Measurements from ENCODE around the gene SNCG.
"Not testable (repeated sequence)": the region's sequence is repeated elsewhere in the genome, so short reads cannot be mapped to it uniquely, and the experiment has no call there.

SNCG gene

DNA sequence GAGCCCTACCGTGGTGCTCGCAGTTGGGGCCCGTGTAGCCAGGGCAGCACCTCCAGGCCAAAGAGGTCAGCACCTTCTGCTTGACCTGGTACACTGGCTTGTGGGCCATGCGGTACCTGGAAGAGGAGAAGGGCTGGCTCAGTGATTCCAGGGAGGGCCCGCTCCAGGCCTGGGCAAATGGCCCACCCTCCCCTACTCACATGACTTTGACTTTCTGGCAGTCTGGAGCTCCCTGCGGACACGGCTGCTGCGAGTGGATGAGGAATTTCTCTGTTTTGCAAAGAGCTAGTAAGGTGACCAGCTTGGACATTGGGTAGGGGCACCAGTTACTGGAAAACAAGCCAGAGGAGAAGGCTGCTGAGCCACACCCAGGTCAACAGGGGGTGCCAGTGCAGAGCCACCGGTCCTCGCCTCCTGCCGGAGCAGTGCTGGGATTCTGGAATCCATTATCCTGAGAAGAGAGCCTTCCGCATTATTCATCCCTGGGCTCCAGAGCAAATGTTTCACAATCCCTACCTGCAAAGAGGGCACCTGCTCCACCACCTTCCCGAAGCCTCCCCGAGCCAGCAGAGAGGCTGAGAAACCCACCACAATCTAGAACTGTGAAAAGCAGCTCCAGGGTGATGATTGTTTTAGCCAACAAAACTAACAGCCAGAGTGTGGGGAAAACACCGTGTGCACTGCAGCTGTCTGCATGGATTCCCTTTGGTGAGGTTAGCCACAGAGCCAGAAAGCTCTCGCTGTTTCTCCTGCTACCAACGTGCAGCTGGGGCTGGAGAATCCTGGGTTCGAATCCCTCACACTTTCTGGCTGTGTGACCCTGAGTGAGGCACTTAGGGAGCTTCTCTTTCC lies 12.8 kb upstream of the SNCG start:
- DNase-seq = no peak

DNA sequence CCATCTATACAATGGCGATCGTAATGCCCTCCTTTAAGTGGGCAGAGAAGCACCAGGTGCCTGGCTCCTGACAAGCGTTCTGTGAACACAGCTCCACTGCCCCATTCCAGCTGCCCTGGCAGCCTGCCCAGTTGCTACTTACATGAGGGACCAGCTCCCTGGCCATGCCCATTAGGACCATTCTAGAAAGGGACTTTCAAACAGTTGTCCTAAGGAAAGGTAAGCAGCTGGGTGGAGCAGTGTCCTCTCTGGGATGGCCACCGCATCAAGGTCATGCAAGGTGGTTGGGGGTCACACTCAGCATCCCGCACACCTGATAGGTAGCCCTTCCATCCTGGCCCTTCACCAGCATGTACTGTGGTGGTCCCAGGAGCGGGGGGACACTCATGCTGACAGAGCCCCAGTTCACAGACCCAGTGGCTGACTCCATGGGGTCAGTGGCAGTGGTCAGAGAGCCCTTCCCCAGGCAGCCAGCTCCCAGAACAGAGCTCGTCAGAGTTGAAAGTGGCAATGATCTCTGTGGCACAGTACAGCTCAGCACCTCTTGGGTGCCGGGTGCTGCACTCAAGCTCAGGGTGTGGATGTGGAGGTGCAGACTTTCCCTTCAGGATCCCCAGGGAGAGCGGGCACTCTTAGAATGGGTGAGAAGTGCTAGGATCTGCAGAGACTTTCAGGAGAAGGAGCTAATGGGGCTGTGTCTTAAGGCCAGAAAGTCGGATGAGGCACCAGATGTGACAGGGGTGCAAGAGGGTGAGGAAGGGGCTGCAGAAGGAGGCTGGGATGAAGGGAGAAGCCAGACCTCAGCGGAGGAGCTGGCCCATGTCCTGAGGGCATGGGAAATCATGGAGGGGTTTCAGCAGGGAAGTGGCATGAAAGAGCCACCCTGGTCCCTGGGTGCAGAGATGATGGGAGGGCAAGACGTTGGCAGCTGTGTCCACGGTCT lies 11.9 kb upstream of the SNCG start:
- no peak for DNase-seq

DNA sequence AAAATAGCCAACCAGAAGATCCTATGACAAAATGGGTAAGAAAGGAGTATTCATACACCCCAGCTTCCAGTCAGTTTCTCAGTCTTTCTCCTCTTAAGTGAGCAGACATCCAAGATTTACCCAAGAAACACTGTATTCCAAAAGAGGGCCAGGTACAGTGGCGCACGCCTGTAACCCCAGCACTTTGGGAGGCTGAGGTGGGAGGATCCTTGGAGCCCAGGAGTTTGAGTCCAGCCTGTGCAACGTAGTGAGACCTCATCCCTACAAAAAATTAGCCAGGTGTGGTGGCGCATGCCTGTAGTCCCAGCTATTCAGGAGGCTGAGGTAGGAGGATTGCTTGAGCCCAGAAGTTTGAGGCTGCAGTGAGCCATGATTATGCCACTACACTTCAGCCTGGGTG lies 10.6 kb upstream of the SNCG start:
- DNase-seq = not testable (repeated sequence)

DNA sequence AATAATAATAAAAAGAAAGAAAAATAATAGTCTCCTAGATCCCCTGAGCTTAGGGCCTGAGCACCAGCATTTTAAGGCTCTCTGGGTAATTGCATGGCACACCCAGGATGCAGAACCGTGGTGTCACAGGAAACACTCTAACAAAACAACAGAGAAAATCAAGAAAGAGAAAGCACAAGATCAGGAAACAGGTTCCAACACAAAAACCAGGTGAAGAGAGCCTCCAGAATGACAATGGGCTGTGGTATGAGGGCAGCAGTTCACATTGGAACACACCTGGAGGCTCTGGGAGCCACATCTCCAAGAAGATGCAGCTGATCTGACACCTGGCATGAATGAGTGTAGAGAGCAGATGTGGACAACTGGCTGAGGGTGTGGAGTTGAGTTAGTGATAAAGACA lies 8.1 kb upstream of the SNCG start:
- no peak for DNase-seq

DNA sequence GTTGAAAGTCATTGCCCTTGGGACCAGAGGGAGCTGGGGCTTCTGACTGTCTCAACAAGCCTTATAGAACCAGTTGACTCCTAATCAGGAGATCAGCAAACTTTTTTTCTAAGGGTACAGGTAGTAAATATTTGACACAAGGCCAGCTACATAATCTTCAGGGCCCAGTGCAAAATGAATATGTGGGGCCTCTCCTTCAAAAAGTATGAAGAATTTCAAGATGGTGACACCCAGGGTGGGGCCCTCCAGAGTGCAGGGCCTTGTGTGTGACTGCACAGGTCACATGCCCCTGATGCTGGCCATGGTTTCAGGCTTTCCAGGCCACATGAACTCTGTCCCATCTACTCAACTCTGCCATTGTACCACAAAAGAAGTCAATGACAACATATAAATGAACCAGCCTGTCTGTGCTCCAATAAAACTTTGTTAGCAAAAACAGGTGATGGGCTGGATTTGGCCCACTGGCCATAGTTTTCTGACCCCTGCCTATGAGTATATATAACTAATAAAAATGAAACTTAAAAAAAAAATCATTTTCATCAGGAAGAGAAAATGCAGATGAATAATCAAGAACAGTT lies 7.1 kb upstream of the SNCG start:
- DNase-seq = no peak

DNA sequence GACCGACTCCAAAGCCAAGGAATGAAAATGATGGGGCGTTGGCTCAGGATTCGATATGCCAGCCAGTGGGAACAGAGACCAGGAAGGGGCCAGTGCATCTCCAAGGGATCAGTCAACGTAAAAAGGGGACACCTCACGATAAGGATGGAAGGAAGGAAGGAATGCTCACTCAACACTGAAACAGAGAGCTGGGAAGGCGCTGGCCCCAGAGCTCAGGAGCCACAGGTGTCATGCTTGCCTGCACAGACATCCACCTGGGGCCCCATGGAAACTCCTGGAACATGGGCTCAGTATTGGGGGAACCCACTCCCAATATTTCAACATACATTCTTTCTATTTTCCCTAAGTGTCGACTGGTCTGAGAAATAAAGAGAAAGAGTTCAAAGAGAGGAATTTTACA lies 6.3 kb upstream of the SNCG start:
- no peak for DNase-seq

DNA sequence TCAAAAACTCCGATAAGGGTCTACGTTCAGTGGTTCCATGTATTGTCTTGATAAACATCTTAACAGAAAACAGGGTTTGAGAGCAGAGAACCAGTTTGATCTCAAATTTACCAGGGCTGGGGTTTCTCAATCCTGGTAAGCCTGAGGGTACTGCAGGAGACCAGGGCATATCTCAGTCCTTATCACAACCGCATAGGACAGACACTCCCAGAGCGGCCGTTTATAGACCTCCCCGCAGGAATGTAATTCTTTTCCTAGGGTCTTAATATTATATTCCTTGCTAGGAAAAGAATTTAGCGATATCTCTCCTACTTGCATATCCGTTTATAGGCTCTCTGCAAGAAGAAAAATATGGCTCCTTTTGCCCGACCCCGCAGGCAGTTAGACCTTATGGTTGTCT lies 5.7 kb upstream of the SNCG start:
- DNase-seq = not testable (repeated sequence)

DNA sequence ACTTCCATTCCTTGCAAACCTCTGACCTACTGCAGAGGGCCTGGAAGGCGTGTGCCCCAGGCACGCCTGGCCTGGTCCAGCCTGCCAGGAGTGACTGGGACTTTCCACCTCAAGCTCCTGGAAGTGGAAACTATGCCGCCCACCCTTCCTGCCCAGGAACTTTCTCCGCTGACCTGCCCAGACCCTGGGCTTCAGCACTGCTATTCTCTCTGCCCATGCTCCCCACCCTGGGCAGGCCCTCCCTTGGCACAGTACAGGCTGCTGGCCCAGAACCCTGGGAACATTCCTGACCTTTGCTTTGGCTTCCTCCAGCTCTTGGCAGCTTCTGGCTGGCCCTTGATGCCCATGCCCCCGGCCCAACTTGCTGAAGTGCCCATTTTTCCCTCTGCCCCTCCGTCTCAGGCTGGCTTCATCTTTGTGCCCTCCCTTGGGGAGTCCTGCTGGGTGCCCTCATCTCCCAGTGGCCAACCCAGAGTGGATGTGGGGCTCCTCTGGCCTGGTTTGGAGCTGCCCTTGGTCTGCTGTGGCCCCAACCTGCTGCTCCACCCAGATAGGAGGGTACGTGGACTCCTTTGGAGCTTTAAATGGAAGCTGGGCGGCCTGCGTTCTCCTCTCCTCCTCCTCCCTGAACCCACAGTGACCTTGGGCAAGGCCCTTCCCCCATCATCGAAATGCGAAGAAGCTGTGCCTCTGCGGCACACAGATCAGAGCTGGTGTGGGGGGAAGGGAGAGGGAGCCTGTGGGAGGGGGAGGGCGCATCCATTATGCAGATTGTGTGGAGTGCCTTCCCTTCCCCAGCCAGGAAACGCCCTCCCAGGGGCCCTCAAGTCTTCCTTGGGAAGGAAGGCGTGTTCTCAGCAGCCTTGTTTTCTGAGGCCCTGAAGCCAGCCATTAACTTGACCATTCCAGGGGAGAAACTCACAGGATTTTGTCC lies 4.4 kb upstream of the SNCG start:
- DNase-seq = no peak

DNA sequence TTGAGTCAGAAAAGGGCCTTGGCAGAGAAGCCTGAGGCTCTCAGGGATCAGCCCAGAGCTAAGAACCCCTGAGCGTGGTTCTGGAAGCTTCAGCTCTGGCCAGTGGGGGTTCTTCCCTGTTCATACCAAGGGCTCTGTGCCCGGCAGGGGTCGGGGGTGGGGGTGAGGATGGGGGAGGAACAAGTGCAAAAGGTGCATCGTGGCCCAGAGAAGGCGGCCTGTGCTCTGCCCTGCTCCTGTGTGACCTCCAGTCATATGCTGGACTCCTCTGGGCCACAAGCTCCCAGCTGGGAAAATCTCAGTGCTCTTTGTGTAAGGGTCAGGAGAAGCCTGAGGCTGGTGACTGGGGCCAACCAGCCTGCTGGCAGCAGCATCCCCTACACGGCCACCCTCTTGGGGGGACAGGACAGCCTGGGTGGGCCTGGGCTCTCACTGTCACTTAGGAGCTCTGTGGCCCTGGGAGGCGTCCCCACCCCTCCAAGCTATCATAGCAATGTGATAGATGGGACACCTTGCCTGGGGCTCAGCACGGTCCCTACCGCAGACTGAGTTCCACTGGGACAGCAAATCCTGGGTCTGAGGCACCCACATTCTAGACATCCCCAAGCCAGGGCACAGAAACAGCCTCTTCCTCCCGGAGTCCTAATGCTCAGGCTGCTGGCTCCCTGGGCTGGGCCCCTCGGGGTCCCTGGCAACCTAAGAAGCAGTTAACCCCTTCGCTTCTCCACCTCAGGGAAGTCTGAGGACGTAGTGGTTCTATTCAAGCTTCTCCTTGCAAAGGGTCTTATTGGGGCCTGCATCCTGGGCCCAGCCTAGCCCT lies 3.5 kb upstream of the SNCG start:
- DNase-seq = no peak

DNA sequence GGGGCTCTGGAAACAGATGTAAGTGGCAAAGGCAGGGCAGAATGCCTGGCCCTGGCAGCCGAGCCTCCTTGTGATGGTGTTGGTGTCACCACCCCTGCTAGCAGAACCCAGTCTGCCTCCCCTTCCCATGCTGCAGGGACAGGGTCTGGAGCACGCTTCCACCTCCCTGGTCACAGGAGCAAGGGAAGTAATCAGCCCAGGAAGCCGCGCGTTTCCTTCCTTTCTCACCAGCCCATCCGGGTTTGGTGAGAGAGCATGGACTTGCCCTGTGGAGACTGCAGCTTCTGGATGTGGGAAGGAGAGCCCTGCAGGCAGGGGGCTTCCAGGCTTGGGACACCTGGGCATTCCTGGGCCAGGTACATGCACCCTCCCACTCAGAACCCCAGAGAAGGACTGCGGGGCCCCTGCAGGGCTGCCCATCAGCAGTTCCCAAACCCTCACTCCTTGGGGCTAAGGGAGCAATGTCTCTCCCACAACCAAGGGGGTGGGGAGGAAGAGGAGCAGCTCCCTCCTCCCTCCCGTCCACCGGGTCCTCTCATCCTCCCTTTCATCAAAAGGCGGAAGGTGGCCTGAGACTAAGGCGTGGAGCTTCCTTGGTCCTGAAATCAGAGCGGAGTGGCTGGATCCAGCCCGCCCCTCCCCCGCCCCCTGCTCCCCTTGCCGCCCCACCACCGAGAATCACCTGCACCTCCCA lies 2.8 kb upstream of the SNCG start:
- no peak for DNase-seq

DNA sequence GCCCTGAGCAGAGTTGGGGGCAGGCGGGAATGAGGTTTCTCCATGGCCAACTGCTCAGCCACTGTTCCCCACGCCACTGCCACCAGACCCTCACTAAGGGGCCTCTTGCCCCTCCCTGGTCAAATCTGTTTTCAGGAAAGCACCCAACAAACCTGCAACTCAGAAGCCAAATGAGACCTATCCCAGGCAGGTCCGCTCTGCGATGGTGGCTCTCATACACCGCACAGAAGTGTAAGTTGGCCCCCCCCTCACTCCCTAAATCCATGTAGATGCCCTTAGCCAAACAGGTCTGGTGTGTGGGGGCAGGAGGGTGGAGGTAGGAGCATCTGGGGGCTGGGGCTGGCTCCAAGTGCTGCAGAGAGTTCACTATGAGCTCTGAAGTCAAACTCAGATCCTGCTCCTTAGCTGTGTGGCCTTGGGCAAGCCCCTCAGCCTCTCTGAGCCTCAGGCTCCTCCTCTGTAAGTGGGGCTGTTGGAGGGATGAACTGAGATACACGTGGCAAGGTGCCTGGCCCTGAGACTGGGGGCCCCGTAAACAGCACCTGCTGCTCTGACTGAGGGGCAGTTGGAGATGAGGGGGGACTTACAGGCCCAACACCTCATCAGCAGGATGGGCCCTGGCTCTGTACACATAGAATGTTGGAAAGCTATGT lies 2.1 kb upstream of the SNCG start:
- no peak for DNase-seq

DNA sequence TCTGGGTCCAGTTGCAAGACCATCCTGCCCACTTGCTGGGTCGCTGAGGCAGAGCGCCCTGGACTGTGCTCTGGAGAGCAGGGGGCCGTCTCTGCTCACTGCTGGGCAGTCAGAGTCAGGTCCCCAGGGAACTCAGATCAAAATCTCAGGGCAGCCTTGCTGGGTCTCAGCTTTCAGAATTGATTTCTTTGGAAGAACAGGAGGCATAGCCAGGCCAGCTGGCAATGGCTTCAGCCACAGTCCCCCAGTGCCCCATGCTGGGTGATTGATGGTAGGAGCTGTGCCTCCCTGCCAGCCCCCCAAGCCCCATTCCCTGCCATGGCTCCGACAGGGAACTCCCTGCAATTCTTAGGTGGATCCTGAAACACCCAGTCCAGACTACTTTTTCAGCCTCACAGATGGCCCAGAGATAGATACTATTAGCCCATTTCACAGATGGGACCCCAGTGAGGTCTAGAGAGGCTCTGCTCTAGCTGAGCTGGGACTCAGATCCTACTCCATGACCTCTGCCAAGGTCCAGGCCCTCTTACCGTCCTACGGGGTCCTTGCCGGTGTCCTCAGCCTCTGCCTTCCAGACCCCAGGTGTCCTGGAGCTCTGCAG lies 1.5 kb upstream of the SNCG start:
- DNase-seq = no peak

DNA sequence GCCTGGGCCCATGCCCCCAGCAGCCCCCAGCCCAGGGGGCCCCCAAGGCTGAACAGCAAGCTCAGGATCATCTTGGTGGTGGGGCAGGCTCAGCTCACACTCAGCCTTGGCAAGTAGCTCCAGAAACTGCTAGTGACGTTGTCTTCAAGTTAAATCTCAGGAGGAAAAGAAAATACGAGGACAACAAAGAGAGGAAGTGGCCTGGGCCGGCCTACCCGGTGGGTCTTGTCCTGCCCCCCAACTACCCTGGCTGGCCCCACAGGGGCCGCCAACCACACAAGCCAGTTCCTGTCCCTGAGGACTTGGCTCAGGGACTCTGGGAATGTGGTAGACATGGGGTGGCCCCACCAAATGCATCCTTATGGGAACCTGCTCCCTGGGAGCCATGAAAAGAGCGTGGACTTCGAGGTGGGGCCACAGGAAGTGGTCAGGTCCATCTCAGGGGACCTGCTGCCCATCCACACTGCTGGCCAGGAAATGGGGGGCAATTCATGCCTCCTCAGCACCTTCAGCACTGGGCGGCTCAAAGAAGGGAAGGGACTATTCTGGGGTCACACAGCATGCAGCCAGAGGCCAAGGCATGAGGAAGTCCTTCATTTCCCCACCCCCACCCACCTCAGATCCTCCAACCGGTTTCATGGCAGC lies 806 bp upstream of the SNCG start, which contains the start of gene MMRN2:
MMRN2 (minus strand) TSS at position 145 of the 645 bp plus-strand sequence; CDS start at position 71, 74 bp downstream.
- DNase-seq = no peak

DNA sequence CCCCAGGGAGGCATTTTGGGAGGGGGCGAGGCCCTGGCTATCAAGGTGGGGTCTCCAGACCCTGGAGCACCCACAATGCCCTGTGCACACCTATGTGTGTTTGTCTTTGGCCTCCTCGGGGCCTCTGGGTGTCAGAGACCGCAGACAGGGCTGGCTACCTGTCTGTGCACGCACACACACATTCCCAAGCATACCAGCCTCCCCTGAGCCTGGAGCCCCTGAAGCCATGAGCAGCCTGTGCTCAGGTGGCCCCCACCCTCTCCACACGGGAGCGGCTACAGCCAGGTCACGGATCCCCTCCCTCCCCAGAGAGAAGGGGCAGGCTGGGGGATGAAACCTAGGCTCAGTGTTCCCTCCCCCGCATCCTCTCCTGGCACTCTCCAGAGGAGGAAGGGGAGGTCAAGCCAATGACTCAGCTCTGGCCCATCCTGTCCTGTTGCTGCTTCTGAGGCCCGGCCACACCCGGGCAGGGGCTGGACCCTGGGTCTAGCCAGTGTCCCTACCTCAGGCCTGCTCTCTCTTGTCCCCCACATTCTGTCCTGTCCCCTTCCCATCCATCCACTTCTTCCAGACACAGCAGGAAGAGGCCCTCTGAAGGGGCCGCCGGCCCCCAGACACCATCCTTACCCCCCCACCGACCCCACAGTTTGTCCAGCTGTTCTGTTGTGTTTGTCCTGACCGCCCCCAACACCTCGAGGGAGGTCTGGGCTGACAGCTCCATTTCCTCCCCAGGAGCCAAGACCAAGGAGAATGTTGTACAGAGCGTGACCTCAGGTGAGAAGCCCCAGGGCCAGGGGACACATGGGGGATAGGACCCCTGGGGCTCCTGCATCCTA lies 720 bp downstream of the SNCG start:
- no peak for DNase-seq

DNA sequence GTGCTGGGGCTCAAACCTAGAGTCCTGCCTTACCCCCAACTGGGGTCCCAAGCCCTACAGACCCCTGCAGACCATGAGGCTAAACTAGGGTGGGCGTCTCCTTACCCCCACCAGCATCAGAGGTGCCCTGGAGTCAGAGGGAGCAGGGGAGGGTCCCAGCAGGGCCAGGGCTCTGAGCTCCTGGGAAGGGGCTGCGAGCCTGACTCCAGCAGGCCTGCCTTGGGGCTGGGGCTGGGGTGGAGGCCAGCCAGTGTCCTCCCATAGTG lies 1.3 kb downstream of the SNCG start:
- no peak for DNase-seq

DNA sequence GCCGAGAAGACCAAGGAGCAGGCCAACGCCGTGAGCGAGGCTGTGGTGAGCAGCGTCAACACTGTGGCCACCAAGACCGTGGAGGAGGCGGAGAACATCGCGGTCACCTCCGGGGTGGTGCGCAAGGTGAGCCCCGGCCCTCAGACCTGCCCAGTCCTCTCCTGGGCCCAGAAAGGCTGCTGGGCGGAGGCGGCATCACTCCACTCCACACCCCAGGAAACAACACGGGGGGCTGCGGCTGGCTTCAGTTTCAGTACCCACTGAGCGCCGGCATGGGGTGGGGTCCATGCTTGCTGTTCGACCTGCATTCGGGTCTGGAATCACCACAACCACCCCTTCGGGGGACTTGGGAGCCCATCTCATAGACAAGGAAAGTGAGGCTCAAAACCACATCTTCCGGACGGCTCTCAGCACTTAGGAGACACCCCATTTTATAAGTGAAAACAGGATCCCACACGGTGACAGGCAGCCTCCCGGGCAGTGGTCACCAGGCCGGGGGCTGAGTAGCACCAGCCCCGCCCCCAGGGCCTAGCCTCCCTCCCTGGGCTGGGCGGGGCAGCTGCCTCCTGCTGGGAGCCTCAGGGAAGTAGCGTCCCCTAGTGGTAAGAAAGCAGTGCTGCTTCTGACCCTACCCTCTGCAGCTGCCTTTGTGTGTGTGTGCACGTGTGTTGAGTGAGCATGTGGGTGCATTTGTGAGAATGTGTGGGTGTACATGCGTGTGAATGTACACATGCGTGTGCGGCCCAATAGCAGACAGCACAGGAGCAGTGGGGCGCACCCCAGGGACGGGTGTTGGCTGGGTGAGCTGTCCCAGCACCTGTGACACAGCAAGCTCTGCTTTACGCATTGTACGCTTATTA lies 1.8 kb downstream of the SNCG start:
- no peak for DNase-seq

DNA sequence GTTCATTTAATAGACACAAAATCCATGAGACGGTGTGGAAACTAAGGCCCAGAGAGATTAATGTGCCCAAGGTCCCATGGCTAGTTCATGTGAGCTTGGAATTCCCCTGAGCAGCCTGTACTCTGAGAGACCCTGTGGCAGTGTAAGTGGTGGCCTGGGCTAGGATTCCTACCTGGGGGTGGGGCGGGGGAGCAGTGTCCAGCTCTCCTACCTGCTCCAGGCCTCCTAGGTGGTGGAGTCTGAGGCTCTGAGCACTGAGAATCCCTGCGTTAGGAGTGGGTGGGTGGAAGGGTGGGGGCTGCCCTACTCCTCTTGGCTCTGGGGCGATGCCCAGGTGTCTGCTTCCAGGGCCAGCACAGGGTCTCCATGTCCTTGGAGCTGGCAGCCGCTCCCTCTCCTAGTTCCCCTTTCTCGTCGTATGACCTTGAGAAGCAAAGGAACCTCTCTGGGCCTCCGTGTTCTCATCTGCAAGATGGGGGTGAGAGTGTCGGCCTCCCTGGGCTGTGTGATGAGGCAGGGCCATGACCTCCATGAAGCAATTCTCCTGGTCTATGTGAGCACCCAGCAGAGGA lies 2.5 kb downstream of the SNCG start:
- DNase-seq = no peak

Measured in activated CD4-positive, alpha-beta T cell treated with anti-CD3 and anti-CD28 coated beads, Interleukin-2, amount 50 U/mL, for 4 hours (primary cell).